Measurements from ENCODE around the gene SUSD3.

GRCh38 chr9:93090091-93090655 is 31.7 kb downstream of the SUSD3 start:
- TF ChIP-seq RAD21 (IDR thresholded peaks at IDR 0.05; ENCODE audit: low read depth) (no peak), TAF1 (IDR thresholded peaks at IDR 0.05; ENCODE audit: low read depth) (no peak), FOXM1 (IDR thresholded peaks at IDR 0.05; ENCODE audit: borderline replicate concordance, low read depth) (no peak), CEBPB (IDR thresholded peaks at IDR 0.05) (no peak)
